ENCODE measurements around the gene ADAM8. TPM values are rescaled to one million over a fixed set of nuclear protein-coding genes. Genes with fewer than 3 reads are reported as not detected.

Gene ADAM8
- polyA plus RNA-seq, 1 donor (not counting 4 experiments of a cell fraction or from before 2014, with no cell fraction given), result 42.0 TPM

- no peak for FAIRE-seq
- no peak overlapping the region for H3K9ac ChIP-seq (ENCODE audit: control insufficient read depth, extremely low read depth, insufficient read depth, low read length)
Measured at GRCh38 chr10:133268532-133268931, 8.1 kb downstream of the ADAM8 start.

GRCh38 chr10:133267829-133268228 is 8.8 kb downstream of the ADAM8 start:
- H3K4me2 ChIP-seq (ENCODE audit: control insufficient read depth, extremely low read depth, insufficient read depth, low read depth, low read length), result no peak overlapping the region
- no peak overlapping the region for H2AFZ ChIP-seq (ENCODE audit: control insufficient read depth, low read length)
- peaks cover 22% of the 10 kb centered on the region for H3K4me1 ChIP-seq (ENCODE audit: control insufficient read depth, extremely low read depth, insufficient read depth, low read length)
- peaks cover 14% of the 10 kb centered on the region for H4K20me1 ChIP-seq (ENCODE audit: control insufficient read depth, extremely low read depth, insufficient read depth, low read length)
- TF ChIP-seq EZH2 (IDR thresholded peaks at IDR 0.05; ENCODE audit: low read length), result no peak
- no peak for TF ChIP-seq CTCF (optimal IDR thresholded peaks at IDR 0.05 in 1 of 3, IDR thresholded peaks at IDR 0.05 in 1 of 3, conservative IDR thresholded peaks at IDR 0.05 in 1 of 3; ENCODE audit: extremely low read depth in 1 of 3, insufficient read depth in 2 of 3, low read length in 3 of 3)
- H3K27me3 ChIP-seq (ENCODE audit: control insufficient read depth, extremely low read depth, insufficient read depth, low read length), result no peaks in the 10 kb centered on the region
- H3K27ac ChIP-seq (ENCODE audit: control insufficient read depth, insufficient read depth, low read length), result no peak overlapping the region
- DNase-seq (ENCODE audit: low read depth, low spot score), result no peak
- H3K9ac ChIP-seq (ENCODE audit: control insufficient read depth, extremely low read depth, insufficient read depth, low read length), result no peak overlapping the region
- peaks cover 37 to 44% of the 10 kb centered on the region in 2 experiments for H3K36me3 ChIP-seq (ENCODE audit: control insufficient read depth in 2 of 2, extremely low read depth in 1 of 2, insufficient read depth in 2 of 2, low read length in 2 of 2)
- FAIRE-seq, result no peak
- no peak overlapping the region for H3K4me3 ChIP-seq (ENCODE audit: control insufficient read depth in 2 of 3, extremely low read depth in 1 of 3, insufficient read depth in 2 of 3, low read depth in 1 of 3, low read length in 3 of 3)
- no peaks in the 10 kb centered on the region for H3K9me3 ChIP-seq (ENCODE audit: control insufficient read depth, low read depth, low read length)
- H3K79me2 ChIP-seq (ENCODE audit: control insufficient read depth, insufficient read depth, low read length), result peaks cover 28% of the 10 kb centered on the region
- dilution Hi-C loops (cut with MboI; ENCODE audit: extremely low pct_ligation_motif_present, low sequenced_read_pairs), result no loop called here
- no peaks in the 10 kb centered on the region for H3K9me1 ChIP-seq (ENCODE audit: control insufficient read depth, extremely low read depth, insufficient read depth, low read length)

More at GRCh38 chr10:133268532-133268931, 8.1 kb downstream of the ADAM8 start:
- Histone ChIP-seq H3K36me3 (ENCODE audit: control insufficient read depth in 2 of 2, extremely low read depth in 1 of 2, insufficient read depth in 2 of 2, low read length in 2 of 2) (peaks cover 33 to 46% of the 10 kb centered on the region in 2 experiments), H2AFZ (ENCODE audit: control insufficient read depth, low read length) (no peak overlapping the region), H3K9me1 (ENCODE audit: control insufficient read depth, extremely low read depth, insufficient read depth, low read length) (no peaks in the 10 kb centered on the region), H3K4me3 (ENCODE audit: control insufficient read depth in 2 of 3, extremely low read depth in 1 of 3, insufficient read depth in 2 of 3, low read depth in 1 of 3, low read length in 3 of 3) (no peak overlapping the region), H3K79me2 (ENCODE audit: control insufficient read depth, insufficient read depth, low read length) (peaks cover 35% of the 10 kb centered on the region), H3K9me3 (ENCODE audit: control insufficient read depth, low read depth, low read length) (no peaks in the 10 kb centered on the region), H4K20me1 (ENCODE audit: control insufficient read depth, extremely low read depth, insufficient read depth, low read length) (peaks cover 11% of the 10 kb centered on the region), H3K4me1 (ENCODE audit: control insufficient read depth, extremely low read depth, insufficient read depth, low read length) (peaks cover 18% of the 10 kb centered on the region), H3K27ac (ENCODE audit: control insufficient read depth, insufficient read depth, low read length) (no peak overlapping the region), H3K27me3 (ENCODE audit: control insufficient read depth, extremely low read depth, insufficient read depth, low read length) (no peaks in the 10 kb centered on the region), H3K4me2 (ENCODE audit: control insufficient read depth, extremely low read depth, insufficient read depth, low read depth, low read length) (no peak overlapping the region)
- no peak for DNase-seq (ENCODE audit: low read depth, low spot score)
- TF ChIP-seq EZH2 (IDR thresholded peaks at IDR 0.05; ENCODE audit: low read length) (no peak), CTCF (optimal IDR thresholded peaks at IDR 0.05 in 1 of 3, IDR thresholded peaks at IDR 0.05 in 1 of 3, conservative IDR thresholded peaks at IDR 0.05 in 1 of 3; ENCODE audit: extremely low read depth in 1 of 3, insufficient read depth in 2 of 3, low read length in 3 of 3) (no peak)
- dilution Hi-C loops (cut with MboI; ENCODE audit: extremely low pct_ligation_motif_present, low sequenced_read_pairs), result no loop called here

All from keratinocyte (primary cell).